ENCODE results near the gene RFX4.

The RFX4 gene

GRCh38 chr12:106582641-106583230, at the start of gene RFX4:
RFX4 (plus strand) TSS chr12:106583004; CDS start chr12:106583321, 317 bp downstream.
- no peak for DNase-seq

DNA sequence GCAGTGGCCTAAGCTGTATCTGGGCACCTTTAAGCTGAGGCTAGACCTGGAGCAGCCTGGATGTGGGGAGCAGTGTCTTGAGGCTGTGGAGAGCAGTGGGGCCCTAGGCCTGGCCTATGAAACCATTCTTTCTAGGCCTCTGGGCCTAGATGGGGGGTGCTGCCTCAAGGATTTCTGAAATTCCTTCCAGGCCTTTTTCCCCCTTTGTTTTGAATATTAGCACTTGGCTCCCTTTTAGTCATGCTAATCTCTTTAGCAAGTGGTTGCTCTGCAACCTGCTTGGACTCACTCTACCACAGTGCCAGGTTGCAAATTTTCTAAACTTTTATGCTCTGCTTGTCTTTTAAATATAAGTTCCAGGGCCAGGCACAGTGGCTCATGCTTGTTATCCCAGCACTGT, 41.6 kb upstream of the RFX4 start:
- no peak for DNase-seq

GRCh38 chr12:106551410-106551809, 31.4 kb upstream of the RFX4 start:
- no peak for DNase-seq

DNA sequence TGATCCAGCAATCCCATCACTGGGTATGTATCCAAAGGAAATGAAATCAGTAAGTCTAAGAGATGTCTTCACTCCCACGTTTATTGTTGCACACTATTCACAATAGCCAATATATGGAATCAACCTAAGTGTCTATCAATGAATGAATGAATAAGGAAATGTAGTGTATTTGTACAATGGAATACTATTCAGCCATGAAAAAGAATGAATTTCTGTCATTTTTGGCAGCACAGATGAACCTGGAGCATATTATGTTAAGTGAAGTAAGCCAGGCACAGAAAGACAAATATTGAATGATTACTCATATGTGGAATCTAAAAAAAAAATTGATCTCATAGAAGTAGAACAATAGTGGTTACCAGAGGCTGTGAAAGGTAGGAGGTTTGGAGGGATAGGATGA, 30.6 kb upstream of the RFX4 start:
- no peak for DNase-seq

- DNase-seq: no peak
These were observed 18.0 kb upstream of the RFX4 start for GRCh38 chr12:106564678-106565329.

DNA sequence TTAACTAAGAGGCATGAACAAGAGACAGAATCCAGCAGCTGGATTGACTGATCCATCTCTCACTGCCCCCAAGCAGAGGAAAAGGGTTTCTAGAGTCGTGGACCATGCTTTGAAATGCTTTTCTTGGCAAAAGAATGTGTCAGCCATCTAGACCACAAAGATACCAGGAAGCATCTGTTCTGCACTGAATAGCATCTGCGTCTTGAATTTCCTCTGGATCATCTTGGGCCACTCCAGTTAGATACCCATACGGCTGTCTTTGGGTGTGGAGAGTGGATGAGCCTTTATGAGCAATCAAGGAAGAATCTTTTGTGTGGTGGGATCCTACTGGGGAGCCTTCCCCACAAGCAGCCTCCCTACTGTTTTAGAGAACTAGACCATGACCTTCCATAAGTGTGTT, 16.0 kb upstream of the RFX4 start:
- no peak for DNase-seq

DNA sequence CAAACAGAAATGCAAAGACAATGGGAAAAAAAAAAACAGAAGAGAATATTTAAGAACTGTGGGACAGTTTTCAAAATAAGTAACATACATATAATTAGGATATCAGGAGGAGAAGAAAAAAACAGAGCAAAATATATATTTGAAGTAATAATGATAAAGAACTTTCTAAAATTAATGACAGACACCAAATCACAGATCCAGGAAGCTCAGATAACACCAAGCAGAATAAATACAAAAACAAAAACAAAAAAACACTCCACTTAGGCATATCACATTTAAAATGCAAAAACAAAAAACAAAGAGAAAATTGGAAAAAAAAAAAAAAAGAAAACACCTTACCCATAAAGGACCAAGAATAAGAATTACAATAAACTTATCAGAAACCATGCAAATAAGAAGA, 9.6 kb upstream of the RFX4 start:
- DNase-seq: no peak

GRCh38 chr12:106576848-106577247, 6.0 kb upstream of the RFX4 start:
- DNase-seq: no peak

GRCh38 chr12:106580671-106581508, 1.9 kb upstream of the RFX4 start:
- DNase-seq: no peak

DNA sequence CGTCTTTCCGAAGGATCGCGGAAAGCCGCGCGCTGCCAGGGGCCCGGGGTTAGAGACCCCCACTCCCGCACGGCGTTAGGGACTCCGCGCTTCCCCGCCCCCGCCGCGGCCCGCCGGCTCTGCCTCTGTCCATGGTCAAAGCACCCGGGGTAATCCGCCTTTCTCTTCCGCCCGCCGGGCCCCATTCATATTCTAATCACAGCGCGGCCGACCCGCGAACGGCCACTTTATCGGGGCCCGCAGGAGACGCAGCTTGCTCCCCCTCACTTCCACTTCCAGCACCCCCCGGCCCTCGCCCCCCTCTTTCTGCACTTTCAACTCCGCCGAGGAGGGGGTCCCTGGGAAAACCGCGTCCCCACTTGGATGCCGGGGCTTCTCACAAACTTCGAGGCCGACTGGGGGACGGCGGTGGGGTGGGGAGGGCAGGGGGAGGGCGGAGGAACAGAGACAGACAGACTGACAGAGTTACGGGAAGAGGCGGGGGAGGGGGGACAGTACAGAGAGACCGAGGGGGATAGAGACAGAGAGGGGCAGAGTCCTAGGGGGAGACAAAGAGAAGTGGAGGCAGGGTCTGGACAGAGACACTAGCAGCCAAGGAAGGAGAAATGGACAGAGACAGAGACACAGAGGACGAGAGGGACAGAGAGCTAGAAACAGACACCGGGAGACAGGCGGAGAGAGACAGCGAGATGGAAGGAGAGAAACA, 1.1 kb upstream of the RFX4 start:
- DNase-seq: peak; percentile 31

GRCh38 chr12:106582249-106582591, 584 bp upstream of the RFX4 start:
- no peak for DNase-seq

- peak; percentile 36 for DNase-seq
These were observed 669 bp downstream of the RFX4 start for GRCh38 chr12:106583242-106584103.

DNA sequence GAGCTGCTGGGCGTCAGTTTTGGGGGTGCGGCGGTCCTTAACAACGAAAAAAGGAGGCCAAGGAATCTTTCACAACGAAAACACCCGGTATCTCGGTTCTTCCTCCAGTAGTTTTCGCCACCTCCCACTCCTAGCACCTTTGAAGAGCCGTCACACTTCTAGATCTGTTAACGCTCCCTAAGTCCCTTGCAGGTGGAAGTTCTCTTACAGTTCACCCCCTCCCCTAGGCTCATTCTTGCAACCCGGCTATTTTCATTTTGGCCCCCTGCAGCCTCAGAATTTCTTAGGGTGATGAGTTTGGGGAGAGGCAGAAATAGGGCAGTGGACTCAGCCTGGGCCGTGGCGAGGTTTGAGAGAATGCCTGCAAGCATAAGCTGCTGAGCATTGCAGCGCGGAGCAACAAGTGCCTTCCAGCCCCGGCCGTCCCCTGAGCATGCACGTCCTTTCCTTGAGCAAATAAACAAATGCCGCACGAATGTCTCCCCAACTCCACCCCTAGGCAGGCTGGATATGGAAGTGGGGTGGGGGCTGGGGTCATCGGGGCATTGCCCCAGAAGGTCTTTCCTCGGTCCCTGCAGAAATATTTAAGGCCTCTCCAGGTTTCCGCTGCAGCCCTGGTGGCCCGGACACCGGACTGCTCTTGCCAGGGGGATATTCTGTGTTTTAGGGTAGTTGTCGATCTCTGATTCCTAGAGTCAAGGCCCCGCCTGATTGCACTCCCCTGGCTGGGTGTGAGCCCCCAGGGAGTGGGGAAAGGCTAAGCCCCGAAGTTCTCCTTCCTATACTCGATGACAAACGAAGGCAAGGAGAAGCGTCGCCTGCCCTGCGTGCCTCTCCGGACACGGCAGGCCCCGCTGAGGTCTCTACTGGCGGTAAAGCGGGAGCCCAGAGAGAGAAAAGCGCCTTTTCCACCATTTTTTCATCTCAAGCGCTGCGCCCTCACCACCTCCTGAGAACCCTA, 1.6 kb downstream of the RFX4 start:
- DNase-seq: peak; percentile 30

- DNase-seq: no peak
These were observed 2.3 kb downstream of the RFX4 start for GRCh38 chr12:106585105-106585520.

DNA sequence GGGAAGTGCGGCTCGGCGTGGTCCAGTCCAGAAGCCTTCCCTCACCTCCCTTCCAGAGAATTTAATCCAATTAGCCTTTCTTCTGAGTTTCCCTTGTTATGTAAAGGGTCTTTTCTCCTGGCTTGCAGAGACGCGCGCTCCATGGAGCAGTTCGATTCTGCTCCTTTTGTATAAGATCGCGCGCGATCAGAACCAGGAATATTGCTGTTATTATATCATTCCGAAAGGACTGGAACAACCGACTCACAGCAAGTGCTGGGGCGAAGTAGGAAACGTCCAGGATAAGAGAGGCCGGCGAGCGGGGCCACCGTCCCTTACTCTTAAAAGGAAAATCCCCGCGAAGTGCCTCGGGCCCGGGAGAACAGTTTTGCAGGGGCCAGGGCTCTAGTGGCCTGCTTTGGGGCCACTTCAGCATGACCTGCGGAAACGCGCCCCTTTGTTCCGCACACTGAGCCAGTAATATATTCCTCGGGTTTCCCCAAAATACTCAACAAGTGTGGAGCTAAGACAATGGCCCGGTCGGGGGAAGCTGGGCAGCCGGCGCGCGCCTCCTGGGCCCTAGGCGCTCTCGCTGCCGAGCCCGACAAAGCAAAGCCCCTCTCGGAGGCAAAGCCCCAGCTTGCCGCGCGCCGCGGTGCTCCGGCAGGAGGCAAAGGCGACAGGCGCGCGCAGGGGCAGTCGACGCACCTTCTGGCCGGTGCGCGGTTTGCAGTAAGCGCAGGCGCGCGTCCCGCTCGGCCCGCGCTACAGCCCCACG, 2.9 kb downstream of the RFX4 start:
- peak; percentile 31 for DNase-seq

- DNase-seq: no peak
These were observed 3.5 kb downstream of the RFX4 start for GRCh38 chr12:106586278-106586802.

DNA sequence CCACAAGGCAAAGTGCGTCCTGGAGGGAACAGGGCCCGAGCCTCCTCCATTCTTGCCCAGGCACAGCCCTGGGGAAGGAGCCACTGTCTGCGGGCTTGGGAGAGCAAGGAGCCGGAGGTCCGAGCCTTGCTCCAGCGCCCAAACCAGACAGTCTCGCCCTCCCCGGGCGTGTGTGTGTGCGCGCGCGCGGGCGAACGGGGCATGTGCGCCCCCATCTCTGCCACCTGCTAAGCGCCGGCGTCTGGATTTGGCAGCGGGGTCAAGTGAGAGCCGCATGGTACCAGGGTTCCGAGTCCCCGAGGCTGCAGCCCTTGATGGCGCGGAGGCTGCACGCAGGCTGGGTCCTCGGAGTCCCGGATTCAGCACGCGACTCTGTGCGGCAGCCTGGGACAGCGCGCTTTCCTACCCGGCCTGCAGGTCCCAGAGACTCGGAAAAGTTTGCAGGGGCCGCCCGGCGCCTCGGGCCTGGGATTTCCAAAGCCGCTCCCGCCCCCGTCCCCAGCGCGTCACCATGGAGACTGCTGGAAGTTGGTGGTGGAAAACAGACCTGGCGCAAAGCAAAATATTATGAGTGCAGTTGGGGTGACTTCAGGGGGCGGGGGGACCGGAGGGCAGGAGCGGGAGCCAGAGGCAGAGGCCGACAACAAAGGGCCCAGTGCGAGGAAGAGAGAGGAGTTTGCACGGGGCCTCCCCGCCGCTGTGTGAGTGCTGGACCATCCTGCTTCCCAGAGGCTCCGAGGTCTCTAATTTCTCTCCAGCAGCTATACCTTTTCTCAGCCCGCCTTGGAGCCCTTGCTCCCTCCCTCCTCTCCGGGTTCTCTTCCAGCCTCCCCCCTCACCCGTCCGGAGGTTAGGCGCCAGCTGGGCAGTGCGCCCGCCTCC, 4.2 kb downstream of the RFX4 start:
- no peak for DNase-seq

- no peak for DNase-seq
These were observed 6.0 kb downstream of the RFX4 start for GRCh38 chr12:106588771-106589170.

- no peak for DNase-seq
These were observed 7.8 kb downstream of the RFX4 start for GRCh38 chr12:106590601-106591000.

Data from stimulated activated CD8-positive, alpha-beta memory T cell treated with anti-CD3 and anti-CD28 coated beads, Interleukin-4, amount 100 ng/mL, for 48 hours (primary cell).